Suprapubic skin (tissue), 4 donors: Measurements from ENCODE around the gene INF2.

Source experiments
- CTCF ChIP-seq, 2 donors: fragments of 200-600 bp in 1 of 2; fragments of 450-650 bp in 1 of 2; sonication (generic) in 1 of 2; IDR thresholded peaks; one replicate each; pipeline ENCODE4 v1.5.1; 2016 to 2019; ENCODE audit warnings: antibody characterized with exemption in 2 of 2, mild to moderate bottlenecking in 1 of 2, moderate library complexity in 1 of 2
- POLR2A ChIP-seq, 2 donors: fragments of 450-650 bp; IDR thresholded peaks; one replicate each; pipeline ENCODE4 v1.6.1; 2017; ENCODE audit warnings: antibody characterized with exemption in 2 of 2, mild to moderate bottlenecking in 2 of 2, moderate library complexity in 2 of 2
- POLR2AphosphoS5 ChIP-seq, 3 donors: sonication (generic); formaldehyde crosslinking; IDR thresholded peaks; one replicate each; pipeline ENCODE4 v1.6.1; 2017; ENCODE audit warnings: antibody characterized with exemption in 3 of 3

GRCh38 chr14:104754213-104754851, 64.9 kb downstream of the INF2 start:
- no peak for TF ChIP-seq CTCF (IDR thresholded peaks at IDR 0.05)
- TF ChIP-seq POLR2A (IDR thresholded peaks at IDR 0.05): no peak
- TF ChIP-seq POLR2AphosphoS5 (IDR thresholded peaks at IDR 0.05): no peak
